H1 (cell line): ENCODE results near the gene NFATC4.

Experiments
- CEBPB ChIP-seq: IDR thresholded peaks from 2 replicates; pipeline ENCODE4 v1.6.1; 2012; ENCODE audit warnings: low read depth, low read length
- EP300 ChIP-seq, 2 experiments: IDR thresholded peaks; 1 replicate in 1 of 2; 2 replicates in 1 of 2; pipeline ENCODE4 v1.6.1; 2011 to 2012; ENCODE audit warnings: low read depth in 2 of 2, low read length in 2 of 2, mild to moderate bottlenecking in 2 of 2, borderline replicate concordance in 1 of 2, inconsistent platforms in 1 of 2, moderate library complexity in 1 of 2
- EZH2 ChIP-seq: fragments of 200-600 bp; sonication (generic); IDR thresholded peaks from 2 replicates; pipeline ENCODE4 v1.7.1; 2012; ENCODE audit warnings: low read depth, mild to moderate bottlenecking, moderate library complexity, low read length, inconsistent platforms; ENCODE audit not compliant: severe bottlenecking
- KDM5A ChIP-seq: fragments of 200-600 bp; IDR thresholded peaks from 2 replicates; pipeline ENCODE4 v1.7.1; 2012; ENCODE audit warnings: mild to moderate bottlenecking, low read length, inconsistent platforms, mixed read lengths
- POLR2A ChIP-seq, 2 experiments: IDR thresholded peaks; 1 replicate in 1 of 2; 2 replicates in 1 of 2; pipeline ENCODE4 v1.6.1; 2011; ENCODE audit warnings: low read depth in 2 of 2, low read length in 2 of 2, mild to moderate bottlenecking in 2 of 2; ENCODE audit errors: control extremely low read depth in 1 of 2
- POLR2AphosphoS5 ChIP-seq: IDR thresholded peaks from 2 replicates; pipeline ENCODE4 v1.6.1; 2011; ENCODE audit warnings: low read depth, low read length
- RAD21 ChIP-seq, 2 experiments: IDR thresholded peaks in 1 of 2; conservative IDR thresholded peaks in 1 of 2; 2 replicates each; pipeline ENCODE4 v1.6.1; 2011; ENCODE audit warnings: low read depth in 2 of 2, low read length in 2 of 2, improper control_type of control experiment in 1 of 2, inconsistent platforms in 1 of 2, mild to moderate bottlenecking in 1 of 2, moderate library complexity in 1 of 2
- SP1 ChIP-seq: IDR thresholded peaks from 2 replicates; pipeline ENCODE4 v1.6.1; 2011; ENCODE audit warnings: low read depth, low read length
- SRF ChIP-seq: IDR thresholded peaks from 2 replicates; pipeline ENCODE4 v1.6.1; 2011; ENCODE audit warnings: mild to moderate bottlenecking, low read depth, low read length, moderate library complexity
- TBP ChIP-seq: IDR thresholded peaks from 2 replicates; pipeline ENCODE4 v1.6.1; 2011; ENCODE audit warnings: low read depth, low read length, improper control_type of control experiment
- TF ChIP-seq, protein P1 (sequence below): IDR thresholded peaks from 2 replicates; pipeline ENCODE4 v1.6.1; 2012; ENCODE audit warnings: inconsistent platforms
- TF ChIP-seq, protein P2 (sequence below), 3 experiments: IDR thresholded peaks; 1 replicate in 2 of 3; 2 replicates in 1 of 3; pipeline versions ENCODE4 v1.5.1 to v1.6.1; 2011; ENCODE audit warnings: low read length in 3 of 3, mild to moderate bottlenecking in 3 of 3, inconsistent platforms in 2 of 3, low read depth in 1 of 3, moderate library complexity in 1 of 3; ENCODE audit not compliant: insufficient read depth in 1 of 3; ENCODE audit errors: control extremely low read depth in 1 of 3

DNA sequence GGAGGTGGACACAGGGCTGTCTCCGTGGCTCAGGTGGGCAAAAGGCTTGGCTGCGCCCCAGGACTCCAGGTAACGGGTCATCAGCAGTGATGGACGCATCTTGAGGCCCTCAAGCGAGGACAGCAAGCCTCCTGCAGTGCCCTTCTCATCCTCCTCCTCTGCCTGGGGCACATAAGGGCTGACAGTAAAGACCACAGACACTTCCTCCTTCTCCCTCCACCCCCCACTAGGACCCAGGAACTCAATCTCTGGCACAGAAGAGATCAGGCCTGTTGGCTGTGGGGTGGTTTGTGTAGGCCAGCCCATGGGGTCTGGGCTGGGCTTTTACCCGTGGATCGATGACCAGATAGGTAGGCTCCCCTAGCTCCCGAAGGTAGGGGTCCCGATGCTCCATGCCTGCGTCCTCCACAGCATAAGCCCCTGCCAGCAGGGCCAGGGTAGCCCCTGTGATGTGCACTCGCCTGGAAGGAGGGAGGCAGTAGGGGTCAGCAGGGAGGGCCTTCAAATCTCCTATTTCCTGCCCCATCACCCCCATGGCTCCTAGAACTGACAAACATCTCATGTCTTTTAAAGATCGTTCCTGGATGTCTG, 38.8 kb upstream of the NFATC4 start:
- TF ChIP-seq RAD21 (IDR thresholded peaks at IDR 0.05 in 1 of 2, conservative IDR thresholded peaks at IDR 0.05 in 1 of 2; ENCODE audit: low read depth in 2 of 2, low read length in 2 of 2) (no peak), POLR2AphosphoS5 (no peak), EP300 (IDR thresholded peaks at IDR 0.05; ENCODE audit: borderline replicate concordance in 1 of 2, low read depth in 2 of 2, low read length in 2 of 2) (no peak), POLR2A (IDR thresholded peaks at IDR 0.05; ENCODE audit: control extremely low read depth in 1 of 2, low read depth in 2 of 2, low read length in 2 of 2) (no peak), EZH2 (no peak), TBP (no peak), SP1 (no peak), SRF (no peak), CEBPB (no peak), KDM5A (no peak)
- TF ChIP-seq, protein P1, sequence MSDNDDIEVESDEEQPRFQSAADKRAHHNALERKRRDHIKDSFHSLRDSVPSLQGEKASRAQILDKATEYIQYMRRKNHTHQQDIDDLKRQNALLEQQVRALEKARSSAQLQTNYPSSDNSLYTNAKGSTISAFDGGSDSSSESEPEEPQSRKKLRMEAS, result no peak
- TF ChIP-seq, protein P2, sequence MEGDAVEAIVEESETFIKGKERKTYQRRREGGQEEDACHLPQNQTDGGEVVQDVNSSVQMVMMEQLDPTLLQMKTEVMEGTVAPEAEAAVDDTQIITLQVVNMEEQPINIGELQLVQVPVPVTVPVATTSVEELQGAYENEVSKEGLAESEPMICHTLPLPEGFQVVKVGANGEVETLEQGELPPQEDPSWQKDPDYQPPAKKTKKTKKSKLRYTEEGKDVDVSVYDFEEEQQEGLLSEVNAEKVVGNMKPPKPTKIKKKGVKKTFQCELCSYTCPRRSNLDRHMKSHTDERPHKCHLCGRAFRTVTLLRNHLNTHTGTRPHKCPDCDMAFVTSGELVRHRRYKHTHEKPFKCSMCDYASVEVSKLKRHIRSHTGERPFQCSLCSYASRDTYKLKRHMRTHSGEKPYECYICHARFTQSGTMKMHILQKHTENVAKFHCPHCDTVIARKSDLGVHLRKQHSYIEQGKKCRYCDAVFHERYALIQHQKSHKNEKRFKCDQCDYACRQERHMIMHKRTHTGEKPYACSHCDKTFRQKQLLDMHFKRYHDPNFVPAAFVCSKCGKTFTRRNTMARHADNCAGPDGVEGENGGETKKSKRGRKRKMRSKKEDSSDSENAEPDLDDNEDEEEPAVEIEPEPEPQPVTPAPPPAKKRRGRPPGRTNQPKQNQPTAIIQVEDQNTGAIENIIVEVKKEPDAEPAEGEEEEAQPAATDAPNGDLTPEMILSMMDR (IDR thresholded peaks at IDR 0.05; ENCODE audit: control extremely low read depth in 1 of 3, insufficient read depth in 1 of 3, low read depth in 1 of 3, low read length in 3 of 3), result no peak
